SK-N-SH treated with all-trans-retinoic acid at 6 μM for 48 hours (cell line): Measurements from ENCODE around the gene VAMP3.

Experiments used
- ARNTL ChIP-seq: fragments of 450-650 bp; formaldehyde crosslinking; IDR thresholded peaks from 2 replicates; pipeline ENCODE4 v1.5.0; 2020; ENCODE audit warnings: low read depth, mild to moderate bottlenecking, moderate library complexity, borderline replicate concordance
- CSRNP3 ChIP-seq: fragments of 250-450 bp; sonication (Bioruptor Pico); IDR thresholded peaks from 2 replicates; pipeline ENCODE4 v1.5.1; 2021; ENCODE audit warnings: mild to moderate bottlenecking, moderate library complexity
- ESRRG ChIP-seq: fragments of 250-450 bp; sonication (Bioruptor Pico); IDR thresholded peaks from 2 replicates; pipeline ENCODE4 v1.6.1; 2021; ENCODE audit warnings: mild to moderate bottlenecking
- GLIS3 ChIP-seq: fragments of 250-450 bp; sonication (Bioruptor Pico); IDR thresholded peaks from 2 replicates; pipeline ENCODE4 v1.5.0; 2020; ENCODE audit warnings: mild to moderate bottlenecking, moderate library complexity
- ISL1 ChIP-seq: fragments of 250-450 bp; sonication (Bioruptor Pico); IDR thresholded peaks from 2 replicates; pipeline ENCODE4 v2.1.2; 2022; ENCODE audit warnings: mild to moderate bottlenecking, moderate library complexity
- OSR1 ChIP-seq: fragments of 250-450 bp; sonication (Bioruptor Pico); IDR thresholded peaks from 2 replicates; pipeline ENCODE4 v1.8.0; 2022; ENCODE audit warnings: moderate library complexity, mild to moderate bottlenecking, inconsistent platforms
- PPARA ChIP-seq: fragments of 250-450 bp; sonication (Bioruptor Pico); IDR thresholded peaks from 2 replicates; pipeline ENCODE4 v1.5.0; 2020; ENCODE audit warnings: mild to moderate bottlenecking, borderline replicate concordance
- RARB ChIP-seq: fragments of 250-450 bp; sonication (Bioruptor Pico); IDR thresholded peaks from 2 replicates; pipeline ENCODE4 v1.8.0; 2021; ENCODE audit warnings: mild to moderate bottlenecking, moderate library complexity
- TCF4 ChIP-seq: fragments of 250-450 bp; sonication (Bioruptor Pico); IDR thresholded peaks from 2 replicates; pipeline ENCODE4 v1.8.0; 2021; ENCODE audit warnings: mild to moderate bottlenecking, moderate library complexity, borderline replicate concordance
- TOX ChIP-seq: fragments of 250-450 bp; sonication (Bioruptor Pico); IDR thresholded peaks from 2 replicates; pipeline ENCODE4 v1.8.0; 2021; ENCODE audit warnings: mild to moderate bottlenecking, moderate library complexity, borderline replicate concordance
- ZFP3 ChIP-seq: fragments of 250-450 bp; sonication (Bioruptor Pico); IDR thresholded peaks from 2 replicates; pipeline ENCODE4 v1.5.0; 2020; ENCODE audit warnings: mild to moderate bottlenecking, moderate library complexity
- ZNF565 ChIP-seq: fragments of 450-650 bp; formaldehyde crosslinking; conservative IDR thresholded peaks from 2 replicates; pipeline ENCODE4 v1.5.0; 2020; ENCODE audit warnings: low read depth, mild to moderate bottlenecking, moderate library complexity
- TF ChIP-seq, protein P1 (sequence below): fragments of 250-450 bp; sonication (Bioruptor Pico); IDR thresholded peaks from 2 replicates; pipeline ENCODE4 v1.8.0; 2020; ENCODE audit warnings: mild to moderate bottlenecking, moderate library complexity, borderline replicate concordance
- TF ChIP-seq, protein P2 (sequence below): fragments of 250-450 bp; sonication (Bioruptor Pico); IDR thresholded peaks from 2 replicates; pipeline ENCODE4 v1.5.1; 2020; ENCODE audit warnings: low read depth, mild to moderate bottlenecking, moderate library complexity

GRCh38 chr1:7770669-7770996 lies 463 bp upstream of the VAMP3 start:
- TF ChIP-seq, protein P1, sequence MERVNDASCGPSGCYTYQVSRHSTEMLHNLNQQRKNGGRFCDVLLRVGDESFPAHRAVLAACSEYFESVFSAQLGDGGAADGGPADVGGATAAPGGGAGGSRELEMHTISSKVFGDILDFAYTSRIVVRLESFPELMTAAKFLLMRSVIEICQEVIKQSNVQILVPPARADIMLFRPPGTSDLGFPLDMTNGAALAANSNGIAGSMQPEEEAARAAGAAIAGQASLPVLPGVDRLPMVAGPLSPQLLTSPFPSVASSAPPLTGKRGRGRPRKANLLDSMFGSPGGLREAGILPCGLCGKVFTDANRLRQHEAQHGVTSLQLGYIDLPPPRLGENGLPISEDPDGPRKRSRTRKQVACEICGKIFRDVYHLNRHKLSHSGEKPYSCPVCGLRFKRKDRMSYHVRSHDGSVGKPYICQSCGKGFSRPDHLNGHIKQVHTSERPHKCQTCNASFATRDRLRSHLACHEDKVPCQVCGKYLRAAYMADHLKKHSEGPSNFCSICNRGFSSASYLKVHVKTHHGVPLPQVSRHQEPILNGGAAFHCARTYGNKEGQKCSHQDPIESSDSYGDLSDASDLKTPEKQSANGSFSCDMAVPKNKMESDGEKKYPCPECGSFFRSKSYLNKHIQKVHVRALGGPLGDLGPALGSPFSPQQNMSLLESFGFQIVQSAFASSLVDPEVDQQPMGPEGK = no peak
- TF ChIP-seq ZNF565 (CRISPR knock-in tag) (no peak), RARB (CRISPR knock-in tag) (no peak), GLIS3 (no peak), ZFP3 (CRISPR knock-in tag) (no peak), OSR1 (CRISPR knock-in tag) (no peak), ISL1 (CRISPR knock-in tag) (no peak), TCF4 (no peak), ARNTL (no peak), PPARA (CRISPR knock-in tag) (no peak), TOX (no peak), CSRNP3 (CRISPR knock-in tag) (no peak), ESRRG (no peak)
- TF ChIP-seq, protein P2, sequence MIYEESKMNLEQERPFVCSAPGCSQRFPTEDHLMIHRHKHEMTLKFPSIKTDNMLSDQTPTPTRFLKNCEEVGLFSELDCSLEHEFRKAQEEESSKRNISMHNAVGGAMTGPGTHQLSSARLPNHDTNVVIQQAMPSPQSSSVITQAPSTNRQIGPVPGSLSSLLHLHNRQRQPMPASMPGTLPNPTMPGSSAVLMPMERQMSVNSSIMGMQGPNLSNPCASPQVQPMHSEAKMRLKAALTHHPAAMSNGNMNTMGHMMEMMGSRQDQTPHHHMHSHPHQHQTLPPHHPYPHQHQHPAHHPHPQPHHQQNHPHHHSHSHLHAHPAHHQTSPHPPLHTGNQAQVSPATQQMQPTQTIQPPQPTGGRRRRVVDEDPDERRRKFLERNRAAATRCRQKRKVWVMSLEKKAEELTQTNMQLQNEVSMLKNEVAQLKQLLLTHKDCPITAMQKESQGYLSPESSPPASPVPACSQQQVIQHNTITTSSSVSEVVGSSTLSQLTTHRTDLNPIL = no peak
